ENCODE data around the gene HIC1. TPM values are rescaled to one million over a fixed set of nuclear protein-coding genes. Genes with fewer than 3 reads are reported as not detected.

HIC1 gene
- total and polyA plus RNA-seq, 8 donors: 1.5 to 107 (median 8.9) TPM

DNA sequence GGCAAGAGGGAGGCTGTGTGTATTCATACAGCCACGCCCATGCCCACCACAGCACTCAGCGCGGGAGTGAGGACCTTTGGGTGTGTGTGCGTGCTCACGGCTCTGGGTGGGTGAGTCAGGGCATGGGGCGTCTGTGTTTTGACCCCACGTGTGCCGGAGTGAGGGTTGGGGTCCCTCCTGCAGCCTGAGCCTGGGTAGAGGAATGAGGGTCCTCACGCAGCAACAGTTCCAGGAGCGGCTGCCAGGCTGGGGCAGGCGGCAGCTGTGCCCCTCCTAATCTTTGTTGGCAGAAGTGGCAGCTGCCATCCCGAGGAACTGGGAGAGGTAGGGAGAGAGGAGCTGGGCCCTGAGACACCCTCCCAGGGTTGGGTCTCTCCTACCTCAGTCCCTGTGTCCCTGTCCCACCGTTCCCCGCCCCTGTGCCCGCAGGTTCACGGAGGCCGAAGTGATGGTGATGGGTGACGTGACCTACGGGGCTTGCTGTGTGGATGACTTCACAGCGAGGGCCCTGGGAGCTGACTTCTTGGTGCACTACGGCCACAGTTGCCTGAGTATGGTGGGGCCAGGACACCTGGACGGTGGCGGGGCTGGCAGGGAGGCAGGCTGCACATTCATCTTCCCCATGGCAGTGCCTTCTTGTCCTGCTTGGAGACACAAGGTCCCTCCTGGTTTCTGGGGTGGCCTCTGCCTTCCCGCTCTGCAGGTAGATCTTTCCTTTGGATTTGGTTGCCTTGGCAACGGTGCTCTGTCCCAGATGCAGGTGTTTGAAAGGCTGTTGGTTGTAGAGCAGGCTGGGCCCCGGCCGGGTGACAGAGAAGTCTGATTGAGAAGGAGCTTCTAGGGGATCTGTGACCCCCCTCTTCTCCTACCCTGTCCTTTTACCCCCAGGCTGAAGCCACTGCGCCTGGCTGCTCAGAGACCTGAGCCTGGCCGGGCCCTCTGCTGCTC is 19.1 kb upstream of the HIC1 start:
- H3K4me3 ChIP-seq: no peak overlapping the region
- no peak for TF ChIP-seq POLR2A (IDR thresholded peaks at IDR 0.05)
- no peaks in the 10 kb centered on the region for H3K9me3 ChIP-seq
- WGBS, 5 donors: 86 to 93% (median 90%) methylated on average over 28 to 29 of the region's 29 CpGs
- intact Hi-C loops (cut with DNase I; ENCODE audit: low total_unique reads): no loop called here
- no peaks in the 10 kb centered on the region for H3K27me3 ChIP-seq
- H3K4me1 ChIP-seq: peaks cover 13 to 34% (median 24%) of the 10 kb centered on the region in 4 donors
- DNase-seq: no peak
- no peak overlapping the region for H3K27ac ChIP-seq
- peaks cover 16 to 65% (median 60%) of the 10 kb centered on the region in 4 donors for H3K36me3 ChIP-seq

GRCh38 chr17:2037155-2037554 is 17.7 kb upstream of the HIC1 start:
- Histone ChIP-seq H3K27me3 (no peaks in the 10 kb centered on the region), H3K27ac (no peak overlapping the region), H3K4me3 (no peak overlapping the region), H3K4me1 (peaks cover 8 to 29% (median 20%) of the 10 kb centered on the region in 4 donors), H3K36me3 (peaks cover 16 to 65% (median 60%) of the 10 kb centered on the region in 4 donors), H3K9me3 (no peaks in the 10 kb centered on the region)
- WGBS, 5 donors: 76 to 94% (median 90%) methylated on average over 10 of the region's 10 CpGs
- DNase-seq: no peak
- no peak for TF ChIP-seq POLR2A (IDR thresholded peaks at IDR 0.05)
- no peak for TF ChIP-seq POLR2AphosphoS5 (IDR thresholded peaks at IDR 0.05)
- TF ChIP-seq, protein P1, sequence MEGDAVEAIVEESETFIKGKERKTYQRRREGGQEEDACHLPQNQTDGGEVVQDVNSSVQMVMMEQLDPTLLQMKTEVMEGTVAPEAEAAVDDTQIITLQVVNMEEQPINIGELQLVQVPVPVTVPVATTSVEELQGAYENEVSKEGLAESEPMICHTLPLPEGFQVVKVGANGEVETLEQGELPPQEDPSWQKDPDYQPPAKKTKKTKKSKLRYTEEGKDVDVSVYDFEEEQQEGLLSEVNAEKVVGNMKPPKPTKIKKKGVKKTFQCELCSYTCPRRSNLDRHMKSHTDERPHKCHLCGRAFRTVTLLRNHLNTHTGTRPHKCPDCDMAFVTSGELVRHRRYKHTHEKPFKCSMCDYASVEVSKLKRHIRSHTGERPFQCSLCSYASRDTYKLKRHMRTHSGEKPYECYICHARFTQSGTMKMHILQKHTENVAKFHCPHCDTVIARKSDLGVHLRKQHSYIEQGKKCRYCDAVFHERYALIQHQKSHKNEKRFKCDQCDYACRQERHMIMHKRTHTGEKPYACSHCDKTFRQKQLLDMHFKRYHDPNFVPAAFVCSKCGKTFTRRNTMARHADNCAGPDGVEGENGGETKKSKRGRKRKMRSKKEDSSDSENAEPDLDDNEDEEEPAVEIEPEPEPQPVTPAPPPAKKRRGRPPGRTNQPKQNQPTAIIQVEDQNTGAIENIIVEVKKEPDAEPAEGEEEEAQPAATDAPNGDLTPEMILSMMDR (IDR thresholded peaks at IDR 0.05): no peak
- no peak for TF ChIP-seq EP300 (IDR thresholded peaks at IDR 0.05)
- intact Hi-C loops (cut with DNase I; ENCODE audit: low total_unique reads): no loop called here

GRCh38 chr17:2040219-2040827 is 14.6 kb upstream of the HIC1 start:
- Histone ChIP-seq H3K9me3 (no peaks in the 10 kb centered on the region), H3K4me3 (no peak overlapping the region), H3K4me1 (peaks cover 25 to 39% (median 28%) of the 10 kb centered on the region in 4 donors), H3K27me3 (no peaks in the 10 kb centered on the region), H3K27ac (peak overlapping the region in 3 of 5 donors; percentile 10 to 94 (median 91)), H3K36me3 (peaks cover 25 to 69% (median 63%) of the 10 kb centered on the region in 4 donors)
- 79 to 89% (median 85%) methylated on average over 6 to 7 of the region's 7 CpGs for WGBS, 5 donors
- no peak for TF ChIP-seq POLR2A (IDR thresholded peaks at IDR 0.05)
- TF ChIP-seq POLR2AphosphoS5 (IDR thresholded peaks at IDR 0.05): no peak
- TF ChIP-seq, protein P1 (IDR thresholded peaks at IDR 0.05): no peak
- TF ChIP-seq EP300 (IDR thresholded peaks at IDR 0.05): no peak
- intact Hi-C loops (cut with DNase I; ENCODE audit: low total_unique reads): no loop called here
- DNase-seq: no peak

DNA sequence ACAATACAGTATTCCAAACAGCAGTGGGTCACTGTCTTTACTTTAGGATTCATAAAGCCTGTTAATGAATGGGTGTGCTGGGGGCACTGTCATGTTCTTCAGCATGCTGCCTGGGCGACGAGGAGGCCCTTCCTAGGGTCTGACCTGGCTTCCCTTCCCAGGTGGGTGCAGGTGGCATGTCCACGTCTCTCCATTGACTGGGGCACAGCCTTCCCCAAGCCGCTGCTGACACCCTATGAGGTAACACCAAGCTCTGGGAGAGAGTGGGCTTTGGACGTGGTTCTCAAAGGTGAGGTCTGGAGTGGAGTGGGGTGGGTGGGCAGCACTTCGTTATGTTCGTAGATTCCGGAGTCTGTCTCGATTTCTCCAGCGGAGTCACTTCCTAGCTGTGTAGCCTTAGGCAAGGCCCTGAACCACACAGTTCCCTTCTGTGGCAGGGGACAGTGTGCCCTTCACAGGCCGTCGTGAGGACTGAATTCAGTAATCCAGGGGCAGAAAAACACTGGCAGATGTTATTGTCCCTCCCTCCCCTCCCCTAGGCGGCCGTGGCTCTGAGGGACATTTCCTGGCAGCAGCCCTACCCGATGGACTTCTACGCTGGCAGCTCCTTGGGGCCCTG is 13.9 kb upstream of the HIC1 start:
- DNase-seq: no peak
- H3K36me3 ChIP-seq: peaks cover 25 to 62% (median 56%) of the 10 kb centered on the region in 4 donors
- TF ChIP-seq, protein P1 (IDR thresholded peaks at IDR 0.05): no peak
- no peak for TF ChIP-seq POLR2AphosphoS5 (IDR thresholded peaks at IDR 0.05)
- no peak for TF ChIP-seq POLR2A (IDR thresholded peaks at IDR 0.05)
- no peak for TF ChIP-seq EP300 (IDR thresholded peaks at IDR 0.05)
- WGBS, 5 donors: 51 to 74% (median 54%) methylated on average over 9 to 16 of the region's 16 CpGs
- no peaks in the 10 kb centered on the region for H3K9me3 ChIP-seq
- H3K4me1 ChIP-seq: peaks cover 25 to 39% (median 28%) of the 10 kb centered on the region in 4 donors
- peak overlapping the region; percentile 71 to 86 (median 76) for H3K4me3 ChIP-seq
- no peaks in the 10 kb centered on the region for H3K27me3 ChIP-seq
- intact Hi-C loops (cut with DNase I; ENCODE audit: low total_unique reads): no loop called here
- peak overlapping the region; percentile 88 to 96 (median 94) for H3K27ac ChIP-seq

Data from stomach (tissue), 9 donors.